Liver (tissue), 9 donors: ENCODE results near the gene SHC4. TPM values are rescaled to one million over a fixed set of nuclear protein-coding genes. Genes with fewer than 3 reads are reported as not detected.

ENCODE experiments used
- DNase-seq: peaks from one replicate; pipeline ENCODE4 v3.0.0-alpha.2; 2017; ENCODE audit warnings: low spot score
- H3K27ac ChIP-seq, 2 donors: one replicate each; pipeline ENCODE4 v1.7.0; 2013; ENCODE audit warnings: inconsistent platforms in 2 of 2, low read length in 2 of 2, control low read depth in 1 of 2, low read depth in 1 of 2, mild to moderate bottlenecking in 1 of 2
- H3K27me3 ChIP-seq, 4 donors: one replicate each; pipeline versions ENCODE4 v1.6.1 to v1.7.0; 2013; ENCODE audit warnings: low read length in 3 of 4, inconsistent platforms in 1 of 4, mild to moderate bottlenecking in 1 of 4, moderate library complexity in 1 of 4; ENCODE audit not compliant: control insufficient read depth in 4 of 4, insufficient read depth in 4 of 4
- H3K36me3 ChIP-seq, 4 donors: one replicate each; pipeline versions ENCODE4 v1.6.1 to v1.7.0; 2013; ENCODE audit warnings: low read length in 3 of 4, mild to moderate bottlenecking in 3 of 4, low read depth in 1 of 4, moderate library complexity in 1 of 4; ENCODE audit not compliant: control insufficient read depth in 4 of 4, insufficient read depth in 3 of 4
- H3K4me1 ChIP-seq, 4 donors: one replicate each; pipeline versions ENCODE4 v1.6.1 to v1.7.0; 2013; ENCODE audit warnings: low read length in 3 of 4, mild to moderate bottlenecking in 3 of 4, moderate library complexity in 1 of 4; ENCODE audit not compliant: control insufficient read depth in 4 of 4, insufficient read depth in 4 of 4
- H3K4me3 ChIP-seq, 3 donors: one replicate each; pipeline versions ENCODE4 v1.6.1 to v1.7.0; 2013; ENCODE audit warnings: low read length in 3 of 3, control low read depth in 1 of 3, low read depth in 1 of 3, mild to moderate bottlenecking in 1 of 3
- H3K9ac ChIP-seq, 2 donors: one replicate each; pipeline ENCODE4 v1.7.0; 2013; ENCODE audit warnings: low read length in 2 of 2, mild to moderate bottlenecking in 2 of 2, moderate library complexity in 2 of 2, control low read depth in 1 of 2, low read depth in 1 of 2
- H3K9me3 ChIP-seq, 4 donors: one replicate each; pipeline versions ENCODE4 v1.6.1 to v1.7.0; 2013; ENCODE audit warnings: low read length in 3 of 4; ENCODE audit not compliant: control insufficient read depth in 4 of 4
- ATF3 ChIP-seq: IDR thresholded peaks from 2 replicates; pipeline ENCODE4 v1.6.1; 2016; ENCODE audit warnings: antibody characterized with exemption
- CTCF ChIP-seq: fragments of 150-350 bp; IDR thresholded peaks from 2 replicates; pipeline ENCODE4 v1.5.1; 2017; ENCODE audit warnings: improper control_type of control experiment, low read depth, low read length; ENCODE audit not compliant: missing input control
- EGR1 ChIP-seq, 2 donors: IDR thresholded peaks; 2 replicates each; pipeline ENCODE4 v1.6.1; 2016 to 2018; ENCODE audit warnings: antibody characterized with exemption in 2 of 2, low read depth in 2 of 2
- FOXA1 ChIP-seq: IDR thresholded peaks from 2 replicates; pipeline ENCODE4 v1.6.1; 2016; ENCODE audit warnings: antibody characterized with exemption
- FOXA2 ChIP-seq: IDR thresholded peaks from 2 replicates; pipeline ENCODE4 v1.6.1; 2016; ENCODE audit warnings: antibody characterized with exemption
- GABPA ChIP-seq, 2 donors: IDR thresholded peaks in 1 of 2; conservative IDR thresholded peaks in 1 of 2; 2 replicates each; pipeline ENCODE4 v1.6.1; 2016; ENCODE audit warnings: antibody characterized with exemption in 2 of 2, mild to moderate bottlenecking in 1 of 2, moderate library complexity in 1 of 2
- HNF4A ChIP-seq, 2 donors: conservative IDR thresholded peaks; 2 replicates each; pipeline ENCODE4 v1.6.1; 2016; ENCODE audit warnings: antibody characterized with exemption in 2 of 2, mild to moderate bottlenecking in 2 of 2
- HNF4G ChIP-seq: IDR thresholded peaks from 2 replicates; pipeline ENCODE4 v1.6.1; 2016; ENCODE audit warnings: antibody characterized with exemption
- JUND ChIP-seq, 2 donors: IDR thresholded peaks; 2 replicates each; pipeline ENCODE4 v1.6.1; 2016; ENCODE audit warnings: antibody characterized with exemption in 2 of 2
- MAX ChIP-seq: IDR thresholded peaks from 2 replicates; pipeline ENCODE4 v1.6.1; 2016; ENCODE audit warnings: antibody characterized with exemption
- RAD21 ChIP-seq, 2 donors: IDR thresholded peaks; 2 replicates each; pipeline ENCODE4 v1.6.1; 2016; ENCODE audit warnings: antibody characterized with exemption in 2 of 2, mild to moderate bottlenecking in 2 of 2
- REST ChIP-seq: IDR thresholded peaks from 2 replicates; pipeline ENCODE4 v1.6.1; 2016; ENCODE audit warnings: antibody characterized with exemption, mild to moderate bottlenecking
- SP1 ChIP-seq: IDR thresholded peaks from 2 replicates; pipeline ENCODE4 v1.6.1; 2018; ENCODE audit warnings: antibody characterized with exemption, mild to moderate bottlenecking
- TAF1 ChIP-seq: conservative IDR thresholded peaks from 2 replicates; pipeline ENCODE4 v1.6.1; 2016; ENCODE audit warnings: antibody characterized with exemption, mild to moderate bottlenecking
- YY1 ChIP-seq: IDR thresholded peaks from 2 replicates; pipeline ENCODE4 v1.6.1; 2016; ENCODE audit warnings: antibody characterized with exemption, mild to moderate bottlenecking
- ZBTB33 ChIP-seq: IDR thresholded peaks from 2 replicates; pipeline ENCODE4 v1.6.1; 2016; ENCODE audit warnings: antibody characterized with exemption
- WGBS: extraction: QIAGEN DNeasy Blood & Tissue Kit; methylation state at CpG from one replicate; pipeline ENCODE4 v1.1.7; 2013; 5-methylcytosine and 5-hydroxymethylcytosine counted together
- polyA plus RNA-seq, 2 donors: library from polyadenylated mRNA; stranded (reverse) in 1 of 2; unstranded in 1 of 2; fragments of 200-250 nt in 1 of 2; fragments of >200 nt in 1 of 2; fragmentation: Nextera tagmentation in 1 of 2; extraction: Ambion mirVana in 1 of 2; gene quantifications; one replicate each; pipeline versions ENCODE4 v1.2.1 to v1.2.3, GENCODE V29; 2013 to 2015
- total RNA-seq, 2 donors: library from RNA; depleted of rRNA; stranded (reverse); fragments of >200 nt; gene quantifications; one replicate each; pipeline ENCODE4 v1.2.3, GENCODE V29; 2014
- donor health status: healthy.
- donor health status: healthy.
- donor health status: healthy.
- donor health status: healthy.
- donor health status: healthy.

The SHC4 gene
- total and polyA plus RNA-seq, 4 donors = under 0.01 to 0.19 (median 0.05) TPM

GRCh38 chr15:48955370-48955769 lies 8.3 kb downstream of the SHC4 start:
- Histone ChIP-seq H3K4me1 (no peaks in the 10 kb centered on the region), H3K27me3 (no peaks in the 10 kb centered on the region), H3K9me3 (no peaks in the 10 kb centered on the region), H3K4me3 (no peak overlapping the region), H3K9ac (no peak overlapping the region), H3K36me3 (no peaks in the 10 kb centered on the region), H3K27ac (no peak overlapping the region)
- 93% methylated on average over 4 of the region's 4 CpGs for WGBS
- TF ChIP-seq ZBTB33 = no peak
- no peak for TF ChIP-seq ATF3
- no peak for TF ChIP-seq HNF4G
- TF ChIP-seq MAX = no peak
- no peak for TF ChIP-seq RAD21 (IDR thresholded peaks at IDR 0.05)
- no peak for TF ChIP-seq TAF1
- no peak for DNase-seq

- no peak for DNase-seq
- Histone ChIP-seq H3K9me3 (no peaks in the 10 kb centered on the region), H3K27ac (no peak overlapping the region), H3K9ac (no peak overlapping the region), H3K4me3 (no peak overlapping the region), H3K27me3 (no peaks in the 10 kb centered on the region), H3K4me1 (no peaks in the 10 kb centered on the region), H3K36me3 (no peaks in the 10 kb centered on the region)
- WGBS = 85% methylated on average over 5 of the region's 5 CpGs
- no peak for TF ChIP-seq MAX
- TF ChIP-seq TAF1 = no peak
- TF ChIP-seq GABPA (IDR thresholded peaks at IDR 0.05 in 1 of 2, conservative IDR thresholded peaks at IDR 0.05 in 1 of 2) = no peak
- TF ChIP-seq FOXA1 = no peak
- TF ChIP-seq SP1 = no peak
- TF ChIP-seq EGR1 (IDR thresholded peaks at IDR 0.05; ENCODE audit: low read depth in 2 of 2) = no peak
- TF ChIP-seq FOXA2 = no peak
- TF ChIP-seq HNF4A (conservative IDR thresholded peaks at IDR 0.05) = no peak
Observed at GRCh38 chr15:48954538-48954937, 9.2 kb downstream of the SHC4 start.

- Histone ChIP-seq H3K9me3 (no peaks in the 10 kb centered on the region), H3K4me3 (no peak overlapping the region), H3K4me1 (no peaks in the 10 kb centered on the region), H3K27ac (no peak overlapping the region), H3K9ac (no peak overlapping the region), H3K27me3 (no peaks in the 10 kb centered on the region), H3K36me3 (no peaks in the 10 kb centered on the region)
- no peak for DNase-seq
- 90% methylated on average over 1 of the region's 1 CpG for WGBS
- TF ChIP-seq FOXA1 (no peak), RAD21 (IDR thresholded peaks at IDR 0.05) (no peak), REST (no peak), YY1 (no peak), CTCF (no peak), GABPA (IDR thresholded peaks at IDR 0.05 in 1 of 2, conservative IDR thresholded peaks at IDR 0.05 in 1 of 2) (no peak), JUND (IDR thresholded peaks at IDR 0.05) (no peak), MAX (no peak), SP1 (no peak), TAF1 (no peak), ZBTB33 (no peak), EGR1 (IDR thresholded peaks at IDR 0.05; ENCODE audit: low read depth in 2 of 2) (no peak), FOXA2 (no peak)
Observed at GRCh38 chr15:48946840-48947187, 16.9 kb downstream of the SHC4 start.
